Natural killer cell (primary cell): ENCODE data around the gene ARHGAP6. TPM values are rescaled to one million over a fixed set of nuclear protein-coding genes. Genes with fewer than 3 reads are reported as not detected.

ENCODE experiments used
- ATAC-seq, 3 donors: fragments of 150-1000 bp in 2 of 3; fragments of 200-7000 bp in 1 of 3; cut with Tn5 transposase; 1 replicate in 1 of 3; 2 replicates in 2 of 3; pipeline ENCODE4 v1.10.0; 2021; ENCODE audit warnings: mild to moderate bottlenecking in 2 of 3, moderate library complexity in 2 of 3
- DNase-seq, 2 donors: peaks; one replicate each; pipeline versions ENCODE4 v3.0.0 to v3.0.0-alpha.2; 2013 to 2021; ENCODE audit warnings: mixed read lengths in 1 of 2
- H3K27ac ChIP-seq: one replicate; pipeline ENCODE4 v1.5.1; 2013; ENCODE audit warnings: mild to moderate bottlenecking, low read length
- H3K27me3 ChIP-seq: one replicate; pipeline ENCODE4 v1.6.1; 2013; ENCODE audit warnings: low read length; ENCODE audit not compliant: control insufficient read depth, insufficient read depth
- H3K36me3 ChIP-seq: one replicate; pipeline ENCODE4 v1.6.1; 2013; ENCODE audit warnings: low read length; ENCODE audit not compliant: control insufficient read depth, insufficient read depth
- H3K4me1 ChIP-seq: one replicate; pipeline ENCODE4 v1.6.1; 2013; ENCODE audit warnings: low read length; ENCODE audit not compliant: control insufficient read depth, insufficient read depth
- H3K4me3 ChIP-seq: one replicate; pipeline ENCODE4 v1.5.1; 2013; ENCODE audit warnings: low read length
- H3K9me3 ChIP-seq: one replicate; pipeline ENCODE4 v1.6.1; 2013; ENCODE audit warnings: low read length; ENCODE audit not compliant: control insufficient read depth, insufficient read depth
- H3K27ac Mint-ChIP-seq, 2 donors: one replicate each; pipeline ENCODE4 v1.8.0; 2022; ENCODE audit warnings: mild to moderate bottlenecking in 2 of 2, mixed read lengths in 2 of 2, moderate library complexity in 1 of 2
- H3K27me3 Mint-ChIP-seq, 2 donors: one replicate each; pipeline ENCODE4 v1.8.0; 2022; ENCODE audit warnings: low read depth in 2 of 2, mixed read lengths in 2 of 2
- H3K36me3 Mint-ChIP-seq: one replicate; pipeline ENCODE4 v1.8.0; 2022; ENCODE audit warnings: mixed read lengths
- H3K4me1 Mint-ChIP-seq, 2 donors: one replicate each; pipeline ENCODE4 v1.8.0; 2022; ENCODE audit warnings: mixed read lengths in 2 of 2
- H3K4me3 Mint-ChIP-seq: one replicate; pipeline ENCODE4 v1.8.0; 2022; ENCODE audit warnings: mild to moderate bottlenecking, moderate library complexity, mixed read lengths
- H3K9me3 Mint-ChIP-seq, 2 donors: one replicate each; pipeline ENCODE4 v1.8.0; 2022; ENCODE audit warnings: mixed read lengths in 2 of 2
- WGBS: methylation state at CpG from one replicate; pipeline ENCODE4 v1.1.7; 2013; ENCODE audit warnings: missing lambda C conversion rate; ENCODE audit not compliant: insufficient coverage; 5-methylcytosine and 5-hydroxymethylcytosine counted together
- intact Hi-C: fragments of 100-400 bp; cut with micrococcal nuclease; formaldehyde crosslinking; loops from one replicate; pipeline ENCODE4 v1.14.2; 2022
- total RNA-seq, 4 donors: library from RNA; stranded (reverse); fragments of 120-200 nt in 1 of 4; gene quantifications; one replicate each; pipeline versions ENCODE4 v1.2.3 to v1.2.4, GENCODE V29; 2013 to 2022
- TF ChIP-seq, protein P1 (sequence below): fragments of 200-600 bp; IDR thresholded peaks from one replicate; pipeline ENCODE4 v1.8.0; 2022; ENCODE audit warnings: antibody characterized with exemption

The ARHGAP6 gene
- total RNA-seq, 3 donors from 2014 or later (not counting 1 experiment from before 2014, with no cell fraction given): 0.32 to 1.9 (median 1.8) TPM

DNA sequence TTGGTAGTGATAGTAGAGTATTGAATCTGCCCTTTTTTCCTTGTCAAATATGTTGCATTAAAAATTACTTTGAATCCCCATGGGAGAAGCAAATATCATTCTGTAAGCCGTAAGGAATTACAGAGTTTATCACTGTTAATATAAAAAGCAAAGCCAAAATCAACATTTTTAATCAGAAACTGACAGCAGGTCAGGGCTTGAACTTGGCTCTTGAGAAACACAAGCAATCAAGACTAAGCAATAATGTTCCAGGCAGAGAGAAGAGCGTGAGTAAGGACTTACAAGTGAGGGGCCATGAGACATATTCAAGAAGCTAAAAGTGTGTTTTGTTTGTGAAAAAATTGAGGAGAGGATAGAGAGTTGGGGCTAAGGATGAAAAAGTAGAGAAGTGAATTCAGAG is 68.2 kb downstream of the ARHGAP6 start:
- H3K27ac Mint-ChIP-seq: no peak overlapping the region
- H3K9me3 Mint-ChIP-seq: peaks cover 2 to 3% of the 10 kb centered on the region in 2 donors
- no peaks in the 10 kb centered on the region for H3K27me3 Mint-ChIP-seq
- no peak for ATAC-seq
- Histone ChIP-seq H3K9me3 (no peaks in the 10 kb centered on the region), H3K4me1 (no peaks in the 10 kb centered on the region), H3K27ac (no peak overlapping the region), H3K4me3 (no peak overlapping the region), H3K27me3 (no peaks in the 10 kb centered on the region), H3K36me3 (no peaks in the 10 kb centered on the region)
- no peaks in the 10 kb centered on the region for H3K4me1 Mint-ChIP-seq
- TF ChIP-seq, protein P1, sequence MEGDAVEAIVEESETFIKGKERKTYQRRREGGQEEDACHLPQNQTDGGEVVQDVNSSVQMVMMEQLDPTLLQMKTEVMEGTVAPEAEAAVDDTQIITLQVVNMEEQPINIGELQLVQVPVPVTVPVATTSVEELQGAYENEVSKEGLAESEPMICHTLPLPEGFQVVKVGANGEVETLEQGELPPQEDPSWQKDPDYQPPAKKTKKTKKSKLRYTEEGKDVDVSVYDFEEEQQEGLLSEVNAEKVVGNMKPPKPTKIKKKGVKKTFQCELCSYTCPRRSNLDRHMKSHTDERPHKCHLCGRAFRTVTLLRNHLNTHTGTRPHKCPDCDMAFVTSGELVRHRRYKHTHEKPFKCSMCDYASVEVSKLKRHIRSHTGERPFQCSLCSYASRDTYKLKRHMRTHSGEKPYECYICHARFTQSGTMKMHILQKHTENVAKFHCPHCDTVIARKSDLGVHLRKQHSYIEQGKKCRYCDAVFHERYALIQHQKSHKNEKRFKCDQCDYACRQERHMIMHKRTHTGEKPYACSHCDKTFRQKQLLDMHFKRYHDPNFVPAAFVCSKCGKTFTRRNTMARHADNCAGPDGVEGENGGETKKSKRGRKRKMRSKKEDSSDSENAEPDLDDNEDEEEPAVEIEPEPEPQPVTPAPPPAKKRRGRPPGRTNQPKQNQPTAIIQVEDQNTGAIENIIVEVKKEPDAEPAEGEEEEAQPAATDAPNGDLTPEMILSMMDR: no peak
- H3K4me3 Mint-ChIP-seq: no peak overlapping the region
- DNase-seq: no peak
- WGBS: 79% methylated on average over 2 of the region's 2 CpGs
- intact Hi-C loops: no loop called here
- H3K36me3 Mint-ChIP-seq: no peaks in the 10 kb centered on the region

DNA sequence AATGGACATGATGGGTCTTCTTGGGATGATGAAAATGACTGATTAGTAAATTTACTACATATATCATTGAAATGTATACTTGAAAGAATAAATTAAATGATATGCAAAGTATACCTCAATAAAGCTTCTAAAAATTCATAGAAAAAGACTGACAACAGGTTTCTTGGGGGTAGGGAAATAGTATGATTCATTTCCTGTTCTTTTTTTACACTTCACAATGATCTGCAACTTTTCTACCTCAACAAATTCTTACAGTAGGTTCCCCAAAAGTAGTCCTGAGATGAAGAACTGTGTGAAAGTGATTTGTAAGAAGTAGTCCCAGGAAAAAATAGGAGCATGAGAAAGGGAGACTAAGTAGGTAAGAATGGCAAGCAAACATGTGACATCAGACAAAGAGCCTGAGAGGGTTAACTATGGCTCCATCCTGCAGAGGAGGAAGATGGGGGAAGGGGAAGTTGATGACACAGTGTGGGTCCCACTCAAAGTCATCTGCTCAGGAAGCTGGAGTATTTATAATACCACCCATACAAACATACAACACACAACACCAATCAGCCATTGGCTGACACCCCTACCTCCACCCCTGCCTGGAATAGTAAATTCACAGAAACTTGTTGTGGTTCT is 73.9 kb downstream of the ARHGAP6 start:
- H3K27ac Mint-ChIP-seq: no peak overlapping the region
- intact Hi-C loops: no loop called here
- no peak overlapping the region for H3K4me3 Mint-ChIP-seq
- TF ChIP-seq, protein P1: no peak
- Histone ChIP-seq H3K27me3 (no peaks in the 10 kb centered on the region), H3K4me1 (no peaks in the 10 kb centered on the region), H3K36me3 (no peaks in the 10 kb centered on the region), H3K9me3 (no peaks in the 10 kb centered on the region), H3K27ac (no peak overlapping the region), H3K4me3 (no peak overlapping the region)
- H3K9me3 Mint-ChIP-seq: peaks cover 0 to 4% of the 10 kb centered on the region in 2 donors
- no peak for ATAC-seq
- H3K36me3 Mint-ChIP-seq: no peaks in the 10 kb centered on the region
- DNase-seq: no peak
- H3K4me1 Mint-ChIP-seq: no peaks in the 10 kb centered on the region
- peaks cover 0 to 6% of the 10 kb centered on the region in 2 donors for H3K27me3 Mint-ChIP-seq

DNA sequence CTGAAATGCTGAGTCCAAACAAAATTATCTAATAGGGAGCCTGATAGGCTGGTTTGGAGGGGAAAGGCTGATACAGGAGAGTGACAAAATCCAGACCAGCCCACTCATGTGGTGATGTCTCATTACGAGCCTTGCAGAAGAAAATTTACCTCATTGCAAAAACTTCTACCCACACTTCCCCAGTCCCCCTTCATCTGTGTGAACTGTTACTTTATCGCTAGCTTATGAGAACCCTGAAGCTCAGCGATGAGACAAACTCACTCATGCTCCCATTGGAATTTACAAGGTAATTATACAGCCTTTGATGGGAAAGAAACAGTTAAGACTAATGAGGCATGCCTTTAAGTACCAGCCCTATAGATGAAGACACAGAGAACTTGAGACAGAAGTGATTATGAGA is 76.1 kb downstream of the ARHGAP6 start:
- Mint-ChIP-seq H3K9me3 (peaks cover 0 to 4% of the 10 kb centered on the region in 2 donors), H3K27me3 (peaks cover 0 to 6% of the 10 kb centered on the region in 2 donors), H3K27ac (no peak overlapping the region), H3K36me3 (no peaks in the 10 kb centered on the region), H3K4me1 (no peaks in the 10 kb centered on the region), H3K4me3 (no peak overlapping the region)
- Histone ChIP-seq H3K4me3 (no peak overlapping the region), H3K27me3 (no peaks in the 10 kb centered on the region), H3K9me3 (no peaks in the 10 kb centered on the region), H3K36me3 (no peaks in the 10 kb centered on the region), H3K27ac (no peak overlapping the region), H3K4me1 (no peaks in the 10 kb centered on the region)
- TF ChIP-seq, protein P1: no peak
- WGBS: 58% methylated on average over 1 of the region's 3 CpGs
- no peak for DNase-seq
- intact Hi-C loops: no loop called here
- no peak for ATAC-seq

DNA sequence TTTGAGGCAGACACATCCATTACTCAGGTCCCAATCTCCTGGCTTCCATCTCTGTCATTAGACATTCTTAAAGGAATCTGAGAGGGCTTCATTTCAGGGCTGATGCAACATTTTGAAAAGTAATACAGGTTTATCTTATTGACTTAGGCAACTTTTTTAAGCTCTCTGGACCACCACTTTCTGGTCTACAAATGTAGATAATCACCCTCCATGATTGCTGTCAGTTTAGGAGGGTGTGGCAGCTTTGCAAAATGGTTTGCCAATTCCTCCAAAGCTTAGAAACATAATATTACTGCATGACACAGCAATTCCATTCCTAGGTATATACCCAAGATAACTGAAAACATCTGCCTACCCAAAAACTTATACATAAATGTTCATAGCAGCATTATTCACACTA is 77.6 kb downstream of the ARHGAP6 start:
- no peak for ATAC-seq
- H3K4me1 ChIP-seq: no peaks in the 10 kb centered on the region
- no peak overlapping the region for H3K27ac ChIP-seq
- intact Hi-C loops: no loop called here
- Mint-ChIP-seq H3K27ac (no peak overlapping the region), H3K27me3 (peaks cover 0 to 6% of the 10 kb centered on the region in 2 donors), H3K4me1 (no peaks in the 10 kb centered on the region), H3K4me3 (no peak overlapping the region), H3K36me3 (no peaks in the 10 kb centered on the region), H3K9me3 (peaks cover 0 to 2% of the 10 kb centered on the region in 2 donors)
- no peaks in the 10 kb centered on the region for H3K27me3 ChIP-seq
- H3K36me3 ChIP-seq: no peaks in the 10 kb centered on the region
- DNase-seq: no peak
- H3K9me3 ChIP-seq: no peaks in the 10 kb centered on the region
- H3K4me3 ChIP-seq: no peak overlapping the region
- TF ChIP-seq, protein P1: no peak
